Stomach smooth muscle (tissue), 2 donors: ENCODE data around the gene ING4.

Source experiments
- H3K27ac ChIP-seq: one replicate; pipeline ENCODE4 v1.7.0; 2013; ENCODE audit warnings: mild to moderate bottlenecking, low read length, inconsistent platforms
- H3K27me3 ChIP-seq, 2 donors: one replicate each; pipeline ENCODE4 v1.7.0; 2013; ENCODE audit warnings: low read length in 2 of 2; ENCODE audit not compliant: insufficient read depth in 2 of 2, control insufficient read depth in 1 of 2
- H3K36me3 ChIP-seq, 2 donors: one replicate each; pipeline ENCODE4 v1.7.0; 2013; ENCODE audit warnings: low read length in 2 of 2; ENCODE audit not compliant: control insufficient read depth in 2 of 2, insufficient read depth in 2 of 2
- H3K4me1 ChIP-seq: one replicate; pipeline ENCODE4 v1.7.0; 2013; ENCODE audit warnings: low read length; ENCODE audit not compliant: control insufficient read depth, insufficient read depth
- H3K4me3 ChIP-seq, 2 donors: one replicate each; pipeline ENCODE4 v1.7.0; 2013; ENCODE audit warnings: low read length in 2 of 2
- H3K9ac ChIP-seq, 2 donors: one replicate each; pipeline ENCODE4 v1.7.0; 2013; ENCODE audit warnings: low read length in 2 of 2, mild to moderate bottlenecking in 1 of 2
- H3K9me3 ChIP-seq, 2 donors: one replicate each; pipeline ENCODE4 v1.7.0; 2013; ENCODE audit warnings: low read length in 2 of 2; ENCODE audit not compliant: control insufficient read depth in 2 of 2
- donor health status: healthy.
- donor health status: Pancreatic carcinoma.

ING4 gene

DNA sequence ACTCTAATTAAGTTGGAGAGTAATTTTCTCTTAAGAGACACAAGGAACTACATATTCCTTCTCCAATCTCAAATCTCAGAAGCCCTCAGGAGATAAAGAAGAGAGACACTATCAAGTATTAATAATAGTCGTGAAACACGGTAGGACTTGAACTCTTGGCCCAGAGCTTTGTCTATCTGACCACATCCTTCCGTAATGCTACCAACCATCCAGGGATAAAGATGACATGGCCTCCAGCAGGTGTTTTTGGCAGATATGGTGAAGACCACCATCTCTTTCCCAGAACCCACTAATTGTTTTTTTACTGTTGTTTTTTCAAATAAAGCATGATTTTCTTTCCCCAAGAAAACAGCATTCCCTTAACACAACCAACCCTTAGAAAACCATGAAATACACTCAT, 22.9 kb upstream of the ING4 start:
- H3K4me3 ChIP-seq, result no peak overlapping the region
- no peaks in the 10 kb centered on the region for H3K27me3 ChIP-seq
- H3K27ac ChIP-seq, result no peak overlapping the region
- H3K9ac ChIP-seq, result no peak overlapping the region
- H3K9me3 ChIP-seq, result no peaks in the 10 kb centered on the region
- peaks cover 0 to 2% of the 10 kb centered on the region in 2 donors for H3K36me3 ChIP-seq
- peaks cover 21% of the 10 kb centered on the region for H3K4me1 ChIP-seq

DNA sequence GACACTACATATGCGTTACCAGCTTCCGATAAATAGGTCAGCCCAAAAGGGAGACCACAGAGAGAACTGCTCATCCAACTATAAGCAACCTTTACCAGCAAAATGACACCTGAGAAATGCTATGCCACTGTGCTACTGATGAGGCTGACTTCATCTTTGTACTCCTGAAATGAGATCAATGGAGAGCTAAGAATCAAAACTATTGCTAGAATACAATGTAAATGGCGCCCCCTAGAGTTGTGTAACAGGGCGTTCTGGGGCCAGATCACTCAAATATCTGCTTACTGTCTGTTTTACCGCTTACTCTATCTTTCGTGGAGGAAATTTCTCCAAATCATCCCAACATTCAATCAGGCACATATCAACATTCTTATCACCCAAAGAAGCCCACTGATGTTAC, 21.7 kb upstream of the ING4 start:
- Histone ChIP-seq H3K36me3 (peaks cover 4 to 5% of the 10 kb centered on the region in 2 donors), H3K4me1 (peaks cover 21% of the 10 kb centered on the region), H3K27ac (no peak overlapping the region)

DNA sequence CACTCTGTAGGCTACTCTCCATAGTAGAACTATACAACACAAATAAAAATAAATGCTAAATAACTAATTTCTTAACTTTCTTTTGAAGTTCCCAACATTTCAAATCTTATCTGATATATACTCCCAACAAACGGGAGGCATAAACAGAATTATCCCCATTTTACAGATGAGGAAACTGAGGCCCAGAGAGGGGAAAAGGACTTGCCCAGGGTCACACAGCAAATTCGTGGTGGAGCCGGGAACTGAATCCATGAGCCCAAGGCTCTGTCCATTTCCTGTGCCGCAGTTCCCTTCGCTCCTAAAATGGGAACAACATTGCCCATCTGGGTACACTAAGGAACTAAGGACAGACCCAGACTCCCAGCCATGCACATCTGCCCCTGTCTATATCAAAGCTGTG, 14.0 kb upstream of the ING4 start:
- H3K36me3 ChIP-seq, result peaks cover 59 to 60% of the 10 kb centered on the region in 2 donors
- no peaks in the 10 kb centered on the region for H3K9me3 ChIP-seq
- H3K9ac ChIP-seq, result no peak overlapping the region
- H3K27me3 ChIP-seq, result no peaks in the 10 kb centered on the region
- H3K4me1 ChIP-seq, result no peaks in the 10 kb centered on the region
- no peak overlapping the region for H3K4me3 ChIP-seq
- H3K27ac ChIP-seq, result no peak overlapping the region

More for the DNA sequence above, 21.7 kb upstream of the ING4 start:
- Histone ChIP-seq H3K9ac (no peak overlapping the region), H3K27me3 (no peaks in the 10 kb centered on the region), H3K9me3 (no peaks in the 10 kb centered on the region), H3K4me3 (no peak overlapping the region)

DNA sequence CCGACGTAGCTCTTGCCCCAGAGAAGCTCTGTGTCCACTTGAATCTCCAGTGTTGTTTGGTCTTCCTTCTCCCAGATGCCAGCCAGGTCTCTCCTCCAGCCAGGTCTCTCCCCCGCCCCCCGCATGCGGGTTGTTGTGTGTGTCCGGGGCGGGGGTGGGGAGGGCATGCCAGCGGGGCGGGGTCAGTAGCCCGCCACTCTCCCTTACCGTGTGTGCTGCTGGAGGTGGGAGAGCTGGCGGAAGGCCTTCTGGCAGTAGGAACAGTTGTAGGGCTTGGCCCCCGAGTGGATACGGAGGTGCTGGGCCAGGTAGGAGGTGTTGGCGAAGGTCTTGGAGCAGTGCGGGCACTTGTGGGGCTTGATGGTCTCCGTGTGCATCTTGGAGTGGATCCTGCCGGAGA, 9.2 kb upstream of the ING4 start:
- Histone ChIP-seq H3K9me3 (no peaks in the 10 kb centered on the region), H3K4me3 (no peak overlapping the region), H3K4me1 (no peaks in the 10 kb centered on the region), H3K9ac (no peak overlapping the region), H3K27ac (no peak overlapping the region), H3K36me3 (peaks cover 69 to 71% of the 10 kb centered on the region in 2 donors), H3K27me3 (no peaks in the 10 kb centered on the region)

DNA sequence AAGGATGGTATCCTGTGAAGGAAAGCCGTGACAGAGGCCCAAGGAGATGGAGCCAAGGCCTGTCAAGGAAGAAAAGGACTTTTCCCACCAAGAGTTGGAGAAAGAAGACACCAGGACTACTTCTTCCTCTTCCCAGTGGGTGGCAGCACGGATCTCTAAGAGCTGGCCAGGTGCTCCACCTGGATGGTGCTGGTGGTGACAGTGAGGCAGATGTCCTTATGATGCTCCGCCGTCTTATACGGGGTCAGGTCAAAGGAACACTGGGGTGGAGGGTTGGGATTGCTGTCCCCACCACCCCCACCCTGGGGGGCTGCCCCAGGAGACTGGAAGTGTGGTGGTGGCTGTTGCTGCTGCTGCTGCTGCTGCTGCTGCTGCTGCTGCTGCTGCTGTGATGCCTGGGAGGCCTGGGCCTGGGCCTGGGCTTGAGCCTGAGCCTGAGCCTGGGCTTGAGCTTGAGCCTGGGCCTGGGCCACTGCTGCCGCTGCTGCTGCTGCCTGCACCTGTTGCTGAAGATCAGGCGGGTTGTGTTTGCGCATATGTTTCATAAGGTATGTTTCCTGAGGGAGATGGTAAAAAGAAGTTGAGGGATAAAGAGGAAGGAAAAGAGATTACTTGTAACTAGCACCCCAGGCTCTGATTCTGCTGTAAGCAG, 4.8 kb upstream of the ING4 start:
- Histone ChIP-seq H3K4me1 (no peaks in the 10 kb centered on the region), H3K4me3 (no peak overlapping the region), H3K9me3 (no peaks in the 10 kb centered on the region), H3K27ac (no peak overlapping the region), H3K27me3 (no peaks in the 10 kb centered on the region), H3K9ac (no peak overlapping the region), H3K36me3 (peaks cover 48 to 52% of the 10 kb centered on the region in 2 donors)

DNA sequence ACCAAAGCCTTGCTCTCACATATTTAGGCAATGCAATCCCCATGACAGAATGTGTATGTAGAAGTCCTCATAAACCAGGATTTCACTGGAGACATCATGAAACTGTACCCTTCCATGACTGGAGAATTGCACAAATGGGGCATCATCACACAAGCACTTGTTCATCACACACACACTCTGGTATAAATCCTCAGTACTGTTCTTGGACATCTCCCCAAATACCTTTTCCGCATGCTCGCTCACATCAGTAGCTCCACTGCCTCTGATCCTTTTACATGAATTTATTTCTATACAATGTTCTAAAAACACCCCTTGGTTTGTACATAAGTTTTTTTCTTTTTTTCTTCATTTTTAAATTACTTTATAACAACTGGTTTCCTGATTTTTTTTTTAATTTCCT, 3.3 kb upstream of the ING4 start:
- Histone ChIP-seq H3K9ac (no peak overlapping the region), H3K27me3 (no peaks in the 10 kb centered on the region), H3K36me3 (peaks cover 34 to 40% of the 10 kb centered on the region in 2 donors), H3K27ac (no peak overlapping the region), H3K9me3 (no peaks in the 10 kb centered on the region), H3K4me1 (peaks cover 4% of the 10 kb centered on the region), H3K4me3 (no peak overlapping the region)

DNA sequence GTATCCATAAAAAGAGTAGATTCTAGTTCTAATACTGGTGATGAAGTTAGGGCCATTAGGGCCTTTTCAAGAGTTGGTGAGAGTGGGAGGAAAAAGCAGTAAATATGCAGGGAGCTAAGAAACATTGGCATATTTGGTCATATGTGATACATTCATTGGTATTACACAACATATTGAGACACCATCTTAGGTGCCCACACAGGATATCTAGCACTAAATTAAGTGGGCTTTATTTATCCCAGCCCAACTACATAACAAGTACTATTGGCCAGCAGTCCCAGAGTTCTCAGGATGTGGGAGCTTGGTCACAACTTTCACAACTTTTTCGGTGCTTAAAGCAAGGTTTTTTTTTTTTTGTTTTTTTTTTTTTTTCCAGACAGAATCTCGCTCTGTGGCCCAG, 2.0 kb upstream of the ING4 start:
- Histone ChIP-seq H3K4me3 (no peak overlapping the region), H3K27ac (no peak overlapping the region), H3K4me1 (peaks cover 4% of the 10 kb centered on the region), H3K27me3 (no peaks in the 10 kb centered on the region), H3K9ac (no peak overlapping the region), H3K36me3 (peaks cover 21 to 28% of the 10 kb centered on the region in 2 donors), H3K9me3 (no peaks in the 10 kb centered on the region)

DNA sequence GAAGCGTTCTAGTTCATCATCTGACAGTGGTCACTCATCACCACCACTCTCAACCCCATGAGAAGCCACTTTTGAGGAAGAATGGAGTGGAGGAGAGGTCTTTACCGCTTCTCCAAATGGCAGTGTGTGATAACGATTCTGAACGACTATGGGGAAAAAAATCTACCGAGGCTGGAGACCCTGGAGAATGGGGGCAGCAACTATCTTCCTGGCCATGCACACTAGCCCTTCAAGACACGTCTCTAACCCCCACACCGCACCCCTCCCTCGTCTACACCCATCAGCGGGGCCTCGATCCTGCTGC, 365 bp downstream of the ING4 start:
- Histone ChIP-seq H3K27ac (peak overlapping the region; percentile 74), H3K4me3 (peak overlapping the region; percentile 82 to 93), H3K4me1 (peaks cover 4% of the 10 kb centered on the region), H3K36me3 (peaks cover 11 to 12% of the 10 kb centered on the region in 2 donors), H3K9ac (peak overlapping the region; percentile 72 to 80), H3K27me3 (no peaks in the 10 kb centered on the region), H3K9me3 (no peaks in the 10 kb centered on the region)

DNA sequence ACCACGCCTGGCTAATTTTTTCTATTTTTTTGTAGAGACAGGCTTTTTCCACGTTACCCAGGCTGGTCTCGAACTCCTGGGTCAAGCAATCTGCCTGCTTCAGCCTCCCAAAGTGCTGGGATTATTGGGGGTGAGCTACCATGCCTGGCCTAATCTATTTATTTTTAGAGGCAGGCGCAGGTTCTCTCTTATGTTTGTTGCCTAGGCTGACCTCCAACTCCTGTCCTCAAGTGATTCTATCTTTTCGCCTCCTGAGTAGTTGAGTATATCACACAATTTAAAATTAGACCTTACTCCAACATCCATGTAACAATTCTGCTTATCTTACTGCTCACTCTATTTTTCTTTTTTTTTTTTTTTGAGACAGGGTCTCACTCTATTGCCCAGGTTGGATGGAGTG, 8.9 kb downstream of the ING4 start:
- no peak overlapping the region for H3K4me3 ChIP-seq
- no peak overlapping the region for H3K9ac ChIP-seq
- no peaks in the 10 kb centered on the region for H3K27me3 ChIP-seq
- H3K27ac ChIP-seq, result no peak overlapping the region
- peaks cover 46 to 53% of the 10 kb centered on the region in 2 donors for H3K36me3 ChIP-seq
- no peaks in the 10 kb centered on the region for H3K4me1 ChIP-seq
- no peaks in the 10 kb centered on the region for H3K9me3 ChIP-seq

DNA sequence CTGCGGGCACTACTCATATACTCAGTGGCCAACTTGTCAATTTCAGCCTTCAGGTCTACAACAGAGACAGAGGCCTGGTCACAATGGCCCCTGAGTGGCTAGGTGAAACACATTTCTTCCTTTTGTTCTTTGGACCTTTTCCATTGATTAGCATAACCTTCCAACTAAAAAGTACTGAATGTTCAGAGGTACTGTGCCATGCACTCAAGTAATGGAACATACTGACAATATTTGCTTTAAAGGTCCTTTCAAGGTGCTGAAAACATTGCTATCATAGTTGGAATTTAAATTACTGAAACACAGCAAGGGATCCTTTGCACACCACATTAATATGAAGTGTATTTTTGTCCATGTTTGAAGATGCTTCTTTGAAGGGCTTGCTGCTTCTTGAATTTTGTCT, 9.6 kb downstream of the ING4 start:
- H3K4me3 ChIP-seq, result no peak overlapping the region
- no peak overlapping the region for H3K27ac ChIP-seq
- H3K4me1 ChIP-seq, result no peaks in the 10 kb centered on the region
- H3K9me3 ChIP-seq, result no peaks in the 10 kb centered on the region
- no peak overlapping the region for H3K9ac ChIP-seq
- H3K27me3 ChIP-seq, result no peaks in the 10 kb centered on the region
- peaks cover 46 to 51% of the 10 kb centered on the region in 2 donors for H3K36me3 ChIP-seq

DNA sequence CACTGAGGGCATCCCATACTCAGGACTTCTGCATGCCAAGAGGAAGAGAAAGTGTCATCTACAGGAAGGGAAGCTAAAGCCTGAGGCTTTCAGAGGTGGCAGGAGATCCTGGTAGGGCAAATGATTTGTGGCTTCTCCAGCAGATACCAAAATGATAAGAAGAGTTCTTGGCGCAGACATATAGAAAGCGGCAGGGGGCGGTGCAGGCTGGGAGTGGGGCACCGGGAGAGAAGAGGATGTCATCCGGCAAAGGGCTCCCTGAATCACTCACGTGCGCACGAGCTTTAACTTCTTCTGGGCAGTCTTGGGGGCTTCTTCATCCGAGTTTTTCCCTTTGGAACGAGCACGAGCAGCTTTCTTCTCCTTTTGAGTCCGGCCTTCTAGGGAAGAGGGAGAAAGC, 10.5 kb downstream of the ING4 start:
- peaks cover 46 to 49% of the 10 kb centered on the region in 2 donors for H3K36me3 ChIP-seq
- no peak overlapping the region for H3K27ac ChIP-seq
- H3K4me1 ChIP-seq, result no peaks in the 10 kb centered on the region
- H3K27me3 ChIP-seq, result no peaks in the 10 kb centered on the region
- no peak overlapping the region for H3K4me3 ChIP-seq
- no peaks in the 10 kb centered on the region for H3K9me3 ChIP-seq
- no peak overlapping the region for H3K9ac ChIP-seq
